Brain microvascular endothelial cell (primary cell): ENCODE results near the gene TXN.

Experiments
- DNase-seq: peaks from one replicate; pipeline ENCODE4 v3.0.0-alpha.2; 2020
- H3K27ac ChIP-seq: fragments of 250-450 bp; sonication (Bioruptor Pico); 2 replicates; pipeline ENCODE4 v1.5.1; 2020; ENCODE audit warnings: mild to moderate bottlenecking, moderate library complexity
- H3K27me3 ChIP-seq: fragments of 250-450 bp; sonication (Bioruptor Pico); replicated peaks from 2 replicates; pipeline ENCODE4 v1.5.1; 2020; ENCODE audit warnings: mild to moderate bottlenecking
- H3K36me3 ChIP-seq: fragments of 250-450 bp; sonication (Bioruptor Pico); replicated peaks from 2 replicates; pipeline ENCODE4 v1.5.1; 2020; ENCODE audit warnings: mild to moderate bottlenecking
- H3K4me3 ChIP-seq: 2 replicates; pipeline ENCODE4 v1.5.1; 2011; ENCODE audit warnings: low read depth, mild to moderate bottlenecking, control low read depth, low read length, moderate library complexity
- CTCF ChIP-seq: IDR thresholded peaks from 2 replicates; pipeline ENCODE4 v1.5.1; 2011; ENCODE audit warnings: low read depth, mild to moderate bottlenecking, moderate library complexity, low read length, control low read depth, inconsistent platforms; ENCODE audit errors: missing control alignments
- in situ Hi-C: cut with HindIII; loops from 2 replicates; pipeline ENCODE4 v1.10.0; 2017; ENCODE audit warnings: low sequenced_read_pairs, low pct_ligation_motif_present

Gene TXN

DNA sequence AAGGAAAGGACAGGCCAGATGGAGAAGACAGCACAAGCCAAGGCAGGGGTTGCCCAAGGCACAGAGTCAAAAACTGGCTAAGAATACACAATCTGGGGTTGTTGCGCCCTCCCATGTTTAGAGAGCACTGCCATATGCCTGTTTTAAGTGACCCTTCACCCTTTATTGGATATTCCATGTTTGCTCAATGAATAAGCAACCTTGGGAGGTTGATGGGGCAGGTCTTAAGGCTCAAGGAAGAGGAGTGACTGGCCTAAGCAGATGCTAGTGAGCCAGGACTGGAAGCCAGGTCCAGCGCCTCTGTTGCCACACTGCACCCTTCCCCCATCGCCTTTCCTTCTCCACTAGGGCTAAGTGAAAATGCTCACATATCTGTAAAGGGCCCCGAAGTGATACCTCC lies 6.7 kb downstream of the TXN start:
- H3K4me3 ChIP-seq = no peak overlapping the region
- peaks cover 45% of the 10 kb centered on the region for H3K36me3 ChIP-seq
- H3K27me3 ChIP-seq = no peaks in the 10 kb centered on the region
- H3K27ac ChIP-seq = no peak overlapping the region
- DNase-seq = no peak
- no peak for TF ChIP-seq CTCF
- in situ Hi-C loops = no loop called here

GRCh38 chr9:110248361-110248760 lies 7.9 kb downstream of the TXN start:
- in situ Hi-C loops = no loop called here
- peaks cover 52% of the 10 kb centered on the region for H3K36me3 ChIP-seq

DNA sequence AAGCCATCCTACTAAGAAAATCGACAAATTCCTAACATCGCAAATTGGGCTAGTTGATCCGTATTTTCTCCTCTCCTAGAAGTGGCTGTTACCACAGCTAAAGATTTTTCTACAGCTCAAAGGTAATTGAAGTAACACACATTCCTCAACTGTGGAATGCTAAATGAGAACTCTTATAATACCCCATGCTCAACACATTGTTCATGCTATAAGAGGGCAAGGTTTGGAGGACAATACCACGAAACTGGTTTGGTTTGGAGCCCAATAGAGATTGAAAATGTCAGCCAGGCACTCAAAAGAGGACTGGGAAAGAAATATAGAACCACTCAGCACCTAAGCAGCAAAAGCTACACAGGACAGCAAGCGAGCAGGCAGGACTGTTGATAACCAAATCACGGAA lies 10.1 kb downstream of the TXN start:
- Histone ChIP-seq H3K27me3 (no peaks in the 10 kb centered on the region), H3K4me3 (no peak overlapping the region), H3K36me3 (peaks cover 59% of the 10 kb centered on the region), H3K27ac (no peak overlapping the region)
- in situ Hi-C loops = no loop called here
- no peak for TF ChIP-seq CTCF
- DNase-seq = no peak

More at GRCh38 chr9:110248361-110248760, 7.9 kb downstream of the TXN start:
- Histone ChIP-seq H3K27me3 (no peaks in the 10 kb centered on the region), H3K4me3 (no peak overlapping the region), H3K27ac (no peak overlapping the region)
- DNase-seq = no peak
- no peak for TF ChIP-seq CTCF

DNA sequence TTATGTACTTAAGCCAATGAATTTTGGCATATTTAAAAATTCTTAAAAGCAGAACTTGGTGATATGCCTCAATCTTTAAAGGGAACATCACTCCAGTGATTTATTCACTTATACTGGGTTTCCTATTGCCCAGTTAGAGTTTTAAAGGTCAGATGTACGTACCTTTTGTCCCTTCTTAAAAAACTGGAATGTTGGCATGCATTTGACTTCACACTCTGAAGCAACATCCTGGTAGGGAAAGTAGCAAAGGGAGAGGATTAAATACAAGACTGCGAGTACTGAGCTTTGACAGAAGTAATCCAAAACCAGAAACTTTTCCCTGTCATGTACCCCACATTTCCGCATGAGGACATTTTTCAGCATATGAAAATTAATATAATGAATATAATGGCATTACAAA lies 11.7 kb downstream of the TXN start:
- TF ChIP-seq CTCF = no peak
- Histone ChIP-seq H3K4me3 (no peak overlapping the region), H3K36me3 (peaks cover 48% of the 10 kb centered on the region), H3K27me3 (no peaks in the 10 kb centered on the region), H3K27ac (no peak overlapping the region)
- DNase-seq = no peak
- in situ Hi-C loops = no loop called here

DNA sequence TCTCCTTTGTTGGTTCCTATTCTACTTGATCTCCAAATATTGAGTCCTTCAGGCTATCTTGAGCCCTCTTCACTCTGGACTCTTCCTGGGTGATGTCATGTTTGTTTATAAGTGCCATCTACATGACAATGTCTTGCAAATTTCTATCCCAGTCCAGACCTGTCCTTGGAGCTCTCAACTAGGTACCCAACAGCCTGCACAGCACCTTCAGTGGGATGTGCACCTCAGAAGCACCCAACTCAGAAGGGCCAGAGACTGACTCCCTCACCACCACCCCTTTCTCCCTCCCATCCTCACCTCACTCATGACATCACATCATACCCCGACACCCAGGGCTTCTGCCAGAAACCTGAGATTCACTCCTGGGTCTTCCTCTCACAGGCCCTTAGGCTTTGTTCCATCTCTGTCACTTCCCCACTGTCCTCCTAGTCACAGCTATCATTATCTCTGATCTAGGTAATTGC lies 14.4 kb downstream of the TXN start:
- H3K4me3 ChIP-seq = no peak overlapping the region
- no peak overlapping the region for H3K27ac ChIP-seq
- DNase-seq = no peak
- in situ Hi-C loops = no loop called here
- no peaks in the 10 kb centered on the region for H3K27me3 ChIP-seq
- H3K36me3 ChIP-seq = peaks cover 32% of the 10 kb centered on the region
- TF ChIP-seq CTCF = no peak

GRCh38 chr9:110241260-110241857 lies 14.9 kb downstream of the TXN start:
- in situ Hi-C loops = no loop called here
- no peak overlapping the region for H3K27ac ChIP-seq
- no peak for TF ChIP-seq CTCF
- peaks cover 27% of the 10 kb centered on the region for H3K36me3 ChIP-seq
- no peaks in the 10 kb centered on the region for H3K27me3 ChIP-seq
- no peak overlapping the region for H3K4me3 ChIP-seq
- no peak for DNase-seq
